ENCODE measurements around the gene CLTCL1.

GRCh38 chr22:19260194-19260593, 31.3 kb downstream of the CLTCL1 start:
- TF ChIP-seq CTCF (optimal IDR thresholded peaks at IDR 0.05 in 1 of 3, IDR thresholded peaks at IDR 0.05 in 1 of 3, conservative IDR thresholded peaks at IDR 0.05 in 1 of 3; ENCODE audit: extremely low read depth in 1 of 3, insufficient read depth in 2 of 3, low read length in 3 of 3) (no peak), EZH2 (IDR thresholded peaks at IDR 0.05; ENCODE audit: low read length) (no peak)
